Activated naive CD4-positive, alpha-beta T cell treated with anti-CD3 and anti-CD28 coated beads, Interleukin-2, amount 10 ng/mL, durations not matched to agents 7 days and 5 days (primary cell): ENCODE results near the gene MCF2L2.

Experiments
- CTCF ChIA-PET: fragments of 350-600 bp; sonication (Branson Sonifier 250); formaldehyde crosslinking; loops from one replicate; lab custom pipeline; 2021; ENCODE audit warnings: antibody characterized with exemption; lab: Charles Lee
- DNase-seq: peaks from one replicate; pipeline ENCODE4 v3.0.0-alpha.2; 2020
- H3K27ac Mint-ChIP-seq: one replicate; pipeline ENCODE4 v1.8.0; 2021; ENCODE audit warnings: mild to moderate bottlenecking, moderate library complexity, mixed read lengths
- H3K27me3 Mint-ChIP-seq: one replicate; pipeline ENCODE4 v1.8.0; 2021; ENCODE audit warnings: mild to moderate bottlenecking, mixed read lengths
- H3K36me3 Mint-ChIP-seq: one replicate; pipeline ENCODE4 v1.8.0; 2021; ENCODE audit warnings: mixed read lengths
- H3K4me1 Mint-ChIP-seq: one replicate; pipeline ENCODE4 v1.8.0; 2021; ENCODE audit warnings: mixed read lengths
- H3K4me3 Mint-ChIP-seq: one replicate; pipeline ENCODE4 v1.8.0; 2021; ENCODE audit warnings: mild to moderate bottlenecking, moderate library complexity, mixed read lengths
- H3K9me3 Mint-ChIP-seq: one replicate; pipeline ENCODE4 v1.8.0; 2021; ENCODE audit warnings: mixed read lengths

The MCF2L2 gene

DNA sequence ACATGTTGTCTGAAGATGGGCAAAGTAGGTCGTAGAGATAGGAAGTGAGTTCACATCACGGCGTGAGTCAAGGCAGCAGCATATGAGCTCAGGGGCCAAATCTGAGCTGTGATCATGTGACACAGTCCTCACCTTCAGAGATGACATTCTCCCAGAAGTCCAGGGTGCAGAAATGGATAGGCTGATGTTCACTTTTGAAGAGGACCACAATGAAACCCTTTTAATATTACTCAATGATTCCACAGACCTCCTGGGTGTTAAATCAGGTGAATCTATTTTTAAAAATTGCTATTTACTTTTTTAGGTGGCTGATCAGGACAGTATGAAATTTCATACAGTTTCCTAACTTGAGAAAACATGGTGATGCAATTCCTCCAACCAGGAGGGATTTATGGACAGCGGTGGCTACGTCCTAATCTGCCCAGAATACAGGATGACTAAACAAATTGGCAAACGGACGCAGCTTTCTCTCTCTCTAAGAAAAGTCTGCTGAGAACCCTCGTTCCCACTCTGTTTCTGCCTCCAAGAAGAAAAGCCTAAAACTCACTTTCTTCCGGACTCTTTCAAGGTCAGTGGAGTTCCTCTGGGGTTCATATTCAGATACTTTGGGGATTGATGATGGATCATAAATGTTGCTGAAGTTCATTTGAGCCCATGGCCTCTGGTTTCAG lies 141.0 kb downstream of the MCF2L2 start:
- CTCF ChIA-PET, result no interaction called here

DNA sequence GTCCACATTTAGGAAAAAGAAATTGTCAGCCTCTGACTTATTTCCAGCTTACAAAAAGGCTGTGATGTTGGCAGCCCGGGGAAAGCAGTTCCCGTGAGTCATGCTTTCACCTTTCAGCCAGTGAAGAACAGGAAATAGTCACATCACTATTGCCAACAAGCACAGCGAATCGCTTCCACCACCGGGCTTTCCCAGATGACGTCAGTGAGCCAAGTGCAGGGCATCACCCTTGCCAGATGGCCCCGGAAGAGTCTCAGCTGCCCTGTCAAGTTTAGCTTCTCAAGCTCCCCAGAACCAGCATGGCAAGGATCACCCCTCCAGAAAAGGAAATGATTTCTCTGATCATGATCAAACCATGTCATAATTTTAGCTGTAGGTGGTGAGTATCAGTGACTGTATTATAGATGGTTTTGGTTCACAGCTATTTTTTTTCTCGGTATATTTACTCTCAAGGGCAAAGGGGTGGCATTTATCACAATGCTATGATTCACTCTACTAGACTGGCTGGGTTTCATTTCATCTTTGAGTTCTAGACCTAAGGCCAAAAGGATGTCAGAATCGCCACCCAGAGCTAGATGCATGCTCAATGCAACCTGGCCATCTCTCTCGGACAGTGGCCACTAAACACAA lies 142.5 kb downstream of the MCF2L2 start:
- CTCF ChIA-PET, result interaction anchor here (0.6 to 1.1 kb wide), 2 partner anchors 107 to 163 kb away, joined by 3 to 4 read pairs; no protein-coding TSS in a partner anchor

More for the DNA sequence above, 141.0 kb downstream of the MCF2L2 start:
- Mint-ChIP-seq H3K36me3 (no peaks in the 10 kb centered on the region), H3K4me1 (peaks cover 25% of the 10 kb centered on the region), H3K9me3 (no peaks in the 10 kb centered on the region), H3K4me3 (no peak overlapping the region), H3K27me3 (no peaks in the 10 kb centered on the region), H3K27ac (no peak overlapping the region)
- DNase-seq, result no peak

DNA sequence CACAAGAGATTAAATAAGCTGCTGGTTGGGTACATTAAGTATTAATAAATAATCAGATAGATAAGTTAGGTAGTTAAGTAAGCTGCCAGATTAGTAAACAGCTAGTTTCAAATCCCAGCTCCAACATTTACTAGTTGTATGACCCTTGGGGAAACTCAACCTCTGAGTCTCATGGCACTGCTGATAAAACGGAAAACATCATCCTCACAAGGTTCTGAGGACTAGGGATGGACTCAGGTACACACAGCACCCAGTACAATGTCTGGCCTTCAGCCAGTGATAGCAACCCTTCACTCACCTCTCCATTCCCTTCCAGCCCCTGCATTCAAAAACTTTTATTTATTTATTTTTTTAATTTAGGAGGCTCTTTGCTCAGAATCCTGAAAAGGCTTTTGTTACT lies 143.1 kb downstream of the MCF2L2 start:
- no peaks in the 10 kb centered on the region for H3K27me3 Mint-ChIP-seq
- DNase-seq, result no peak
- H3K36me3 Mint-ChIP-seq, result no peaks in the 10 kb centered on the region
- H3K4me3 Mint-ChIP-seq, result no peak overlapping the region
- H3K9me3 Mint-ChIP-seq, result no peaks in the 10 kb centered on the region
- peak overlapping the region; percentile 84 for H3K27ac Mint-ChIP-seq
- CTCF ChIA-PET, result interaction anchor here (0.6 to 1.1 kb wide), 2 partner anchors 107 to 162 kb away, joined by 3 to 4 read pairs; no protein-coding TSS in a partner anchor
- peaks cover 25% of the 10 kb centered on the region for H3K4me1 Mint-ChIP-seq

More for the DNA sequence above, 142.5 kb downstream of the MCF2L2 start:
- peak; percentile 92 for DNase-seq
- H3K9me3 Mint-ChIP-seq, result no peaks in the 10 kb centered on the region
- no peaks in the 10 kb centered on the region for H3K36me3 Mint-ChIP-seq
- peaks cover 25% of the 10 kb centered on the region for H3K4me1 Mint-ChIP-seq
- no peaks in the 10 kb centered on the region for H3K27me3 Mint-ChIP-seq
- H3K27ac Mint-ChIP-seq, result peak overlapping the region; percentile 84
- H3K4me3 Mint-ChIP-seq, result peak overlapping the region; percentile 39

DNA sequence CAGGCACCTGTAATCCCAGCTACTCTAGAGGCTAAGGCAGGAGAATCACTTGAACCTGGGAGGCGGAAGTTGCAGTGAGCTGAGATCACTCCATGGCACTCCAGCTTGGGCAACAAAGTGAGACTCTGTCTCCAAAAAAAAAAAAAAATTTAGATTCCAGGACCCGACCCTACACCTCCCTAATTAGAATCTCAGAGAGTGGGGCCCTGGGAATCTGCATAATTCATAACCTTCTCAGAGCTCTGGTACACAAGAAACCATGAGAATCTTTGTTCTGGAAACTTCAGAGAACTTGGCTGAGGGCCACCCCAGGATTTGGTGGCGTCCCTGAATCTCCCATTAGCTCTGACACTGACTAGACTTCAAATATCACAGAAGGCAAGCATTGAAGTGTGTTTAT lies 143.8 kb downstream of the MCF2L2 start:
- Mint-ChIP-seq H3K27ac (no peak overlapping the region), H3K27me3 (no peaks in the 10 kb centered on the region), H3K4me1 (peaks cover 25% of the 10 kb centered on the region), H3K4me3 (no peak overlapping the region), H3K36me3 (no peaks in the 10 kb centered on the region), H3K9me3 (no peaks in the 10 kb centered on the region)
- CTCF ChIA-PET, result no interaction called here
- no peak for DNase-seq

DNA sequence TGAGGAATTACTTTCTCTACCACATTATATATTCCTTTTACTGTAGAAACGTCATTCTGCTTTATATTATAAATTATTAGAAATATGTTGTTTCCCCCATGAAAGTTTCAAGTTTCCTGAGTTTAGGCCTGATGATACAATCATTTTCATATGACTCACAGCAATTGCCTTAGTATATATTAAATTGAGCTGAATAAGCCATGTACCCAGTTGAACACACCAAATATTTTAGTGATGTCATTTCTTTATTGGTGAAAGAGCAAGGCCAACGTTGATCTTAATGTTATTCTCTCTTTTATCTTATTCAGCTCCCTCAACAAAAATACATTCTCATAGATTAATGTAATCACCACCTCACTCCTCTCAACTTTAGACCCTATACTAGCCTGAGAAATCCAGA lies 144.5 kb downstream of the MCF2L2 start:
- no peak for DNase-seq
- no peak overlapping the region for H3K27ac Mint-ChIP-seq
- no peaks in the 10 kb centered on the region for H3K36me3 Mint-ChIP-seq
- CTCF ChIA-PET, result no interaction called here
- H3K4me3 Mint-ChIP-seq, result no peak overlapping the region
- no peaks in the 10 kb centered on the region for H3K9me3 Mint-ChIP-seq
- H3K4me1 Mint-ChIP-seq, result peaks cover 25% of the 10 kb centered on the region
- no peaks in the 10 kb centered on the region for H3K27me3 Mint-ChIP-seq

DNA sequence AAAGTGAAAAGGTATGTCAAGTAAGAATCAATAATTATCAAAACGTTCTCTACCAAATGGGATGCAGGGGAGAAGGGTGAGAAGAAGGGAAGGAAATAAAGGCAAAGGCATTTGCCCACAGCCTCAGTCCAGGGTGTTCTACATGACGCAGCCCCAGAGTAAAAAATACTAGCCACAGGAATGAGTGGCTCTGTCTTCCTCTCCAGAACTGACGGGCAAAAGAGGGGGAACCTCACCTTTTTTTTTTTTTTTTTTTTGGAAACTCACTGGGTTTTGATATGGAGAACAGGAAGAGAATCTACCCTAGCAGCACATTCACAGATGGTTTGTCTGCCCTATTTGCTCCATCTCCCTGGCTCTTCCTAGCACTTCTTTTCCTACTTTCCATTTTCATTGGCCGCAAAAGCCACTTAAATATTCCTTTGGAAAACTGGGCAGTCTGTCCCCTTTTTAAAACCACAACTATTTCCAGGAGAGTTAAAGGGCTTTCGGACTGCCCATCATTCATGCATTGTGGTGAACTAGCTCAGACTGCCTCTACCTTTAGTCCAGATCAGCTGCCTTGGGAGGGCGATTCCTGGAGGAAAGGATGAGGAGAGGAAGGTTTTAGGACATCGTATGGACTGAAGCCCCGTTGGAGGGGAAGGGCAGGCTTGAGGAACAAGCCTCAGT lies 147.2 kb downstream of the MCF2L2 start:
- no peak for DNase-seq

DNA sequence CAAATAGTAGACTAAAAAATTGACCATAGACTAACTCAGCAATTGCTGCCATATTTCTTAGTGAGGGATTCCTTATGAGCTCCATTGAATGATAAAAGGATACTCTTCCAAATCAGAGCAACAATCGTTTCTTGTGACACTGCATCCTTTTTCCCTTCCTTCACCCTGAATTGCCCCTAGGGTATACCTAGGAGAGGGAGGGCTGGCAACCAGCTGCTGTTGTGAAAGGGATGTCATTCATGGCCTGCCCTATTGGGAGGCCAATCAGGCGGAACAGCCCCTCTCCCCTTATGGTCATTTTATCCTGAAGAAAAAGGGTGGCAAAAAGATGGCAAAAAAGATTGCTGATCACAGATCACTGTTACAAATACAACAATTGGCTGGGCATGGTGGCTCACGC lies 149.0 kb downstream of the MCF2L2 start:
- Mint-ChIP-seq H3K36me3 (no peaks in the 10 kb centered on the region), H3K4me3 (no peak overlapping the region), H3K27me3 (no peaks in the 10 kb centered on the region), H3K9me3 (no peaks in the 10 kb centered on the region), H3K4me1 (peaks cover 4% of the 10 kb centered on the region), H3K27ac (no peak overlapping the region)
- CTCF ChIA-PET, result no interaction called here
- DNase-seq, result no peak

More for the DNA sequence above, 147.2 kb downstream of the MCF2L2 start:
- CTCF ChIA-PET, result no interaction called here
- Mint-ChIP-seq H3K9me3 (no peaks in the 10 kb centered on the region), H3K27me3 (no peaks in the 10 kb centered on the region), H3K36me3 (no peaks in the 10 kb centered on the region), H3K4me3 (no peak overlapping the region), H3K27ac (no peak overlapping the region), H3K4me1 (peaks cover 20% of the 10 kb centered on the region)

DNA sequence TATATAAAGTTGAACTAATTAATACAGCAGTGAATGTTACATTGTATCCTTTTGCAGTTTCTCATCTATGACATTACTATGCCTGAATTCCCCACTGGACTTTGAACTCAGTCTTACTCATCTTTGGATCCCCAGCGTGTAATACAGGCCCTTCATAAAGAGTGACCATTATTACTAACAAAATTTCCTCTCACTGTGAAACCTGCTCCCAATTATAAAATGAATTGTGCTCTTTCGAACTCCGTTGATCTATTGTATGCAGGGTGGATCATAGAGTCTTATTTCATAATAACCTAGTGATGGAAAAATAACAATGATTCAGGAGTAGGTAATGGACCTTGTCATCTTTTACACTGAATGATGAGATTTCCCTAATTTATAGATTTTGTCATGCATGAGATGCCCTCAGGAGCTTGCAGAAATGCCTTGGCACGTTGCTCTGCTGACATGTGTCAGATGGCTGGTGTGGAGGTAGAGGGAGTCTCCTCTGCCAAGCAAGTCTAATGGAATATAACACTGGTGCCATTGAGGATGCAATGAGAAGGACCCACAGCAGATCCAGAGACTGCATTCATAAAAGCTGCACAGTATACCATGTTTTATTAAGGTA lies 149.8 kb downstream of the MCF2L2 start:
- DNase-seq, result no peak
- Mint-ChIP-seq H3K9me3 (no peaks in the 10 kb centered on the region), H3K27ac (no peak overlapping the region), H3K36me3 (no peaks in the 10 kb centered on the region), H3K4me3 (no peak overlapping the region), H3K27me3 (no peaks in the 10 kb centered on the region), H3K4me1 (no peaks in the 10 kb centered on the region)
- CTCF ChIA-PET, result no interaction called here

DNA sequence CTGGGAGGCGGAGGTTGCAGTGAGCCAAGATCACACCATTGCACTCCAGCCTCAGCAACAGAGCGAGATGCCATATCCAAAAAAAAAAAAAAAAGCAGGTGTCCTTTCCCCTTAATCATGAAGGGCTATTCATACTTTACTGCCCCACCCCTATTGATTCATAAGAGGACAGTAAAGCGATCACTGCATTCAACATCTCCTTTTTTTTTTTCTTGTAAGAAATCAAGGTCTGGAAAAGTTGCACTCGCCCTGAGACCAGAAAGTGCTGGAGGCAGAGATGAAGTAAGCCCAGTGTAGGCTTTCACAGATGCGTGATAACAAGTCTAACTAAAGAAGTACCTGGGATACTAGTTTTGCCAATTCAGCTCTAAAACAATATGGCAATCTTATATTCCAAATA lies 151.2 kb downstream of the MCF2L2 start:
- Mint-ChIP-seq H3K27ac (no peak overlapping the region), H3K9me3 (no peaks in the 10 kb centered on the region), H3K4me3 (no peak overlapping the region), H3K4me1 (peaks cover 3% of the 10 kb centered on the region), H3K36me3 (no peaks in the 10 kb centered on the region), H3K27me3 (no peaks in the 10 kb centered on the region)
- DNase-seq, result no peak
- CTCF ChIA-PET, result no interaction called here

DNA sequence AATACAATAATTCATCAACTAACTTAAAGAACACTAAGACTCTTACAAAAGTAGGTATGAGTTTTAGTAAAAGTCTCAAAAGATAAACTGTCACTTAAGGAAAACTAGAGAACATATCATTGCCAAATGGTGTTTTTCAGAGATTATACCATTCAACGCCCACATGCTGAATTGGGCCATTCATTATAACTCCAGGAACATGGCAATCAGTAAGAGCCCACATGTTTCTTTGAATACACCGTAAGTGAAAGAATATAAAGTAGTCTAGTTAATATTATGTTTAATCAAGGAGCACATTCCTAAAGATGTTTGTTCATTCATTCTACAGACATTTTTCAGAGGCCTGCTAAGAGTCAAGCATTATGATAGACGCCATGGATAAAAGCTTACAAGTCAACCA lies 152.5 kb downstream of the MCF2L2 start:
- Mint-ChIP-seq H3K36me3 (no peaks in the 10 kb centered on the region), H3K4me3 (no peak overlapping the region), H3K27me3 (no peaks in the 10 kb centered on the region), H3K4me1 (peaks cover 3% of the 10 kb centered on the region), H3K27ac (no peak overlapping the region), H3K9me3 (no peaks in the 10 kb centered on the region)
- no peak for DNase-seq
- CTCF ChIA-PET, result interaction anchor here (1.5 kb wide), 1 partner anchor 107 kb away, joined by 4 read pairs; no protein-coding TSS in a partner anchor

DNA sequence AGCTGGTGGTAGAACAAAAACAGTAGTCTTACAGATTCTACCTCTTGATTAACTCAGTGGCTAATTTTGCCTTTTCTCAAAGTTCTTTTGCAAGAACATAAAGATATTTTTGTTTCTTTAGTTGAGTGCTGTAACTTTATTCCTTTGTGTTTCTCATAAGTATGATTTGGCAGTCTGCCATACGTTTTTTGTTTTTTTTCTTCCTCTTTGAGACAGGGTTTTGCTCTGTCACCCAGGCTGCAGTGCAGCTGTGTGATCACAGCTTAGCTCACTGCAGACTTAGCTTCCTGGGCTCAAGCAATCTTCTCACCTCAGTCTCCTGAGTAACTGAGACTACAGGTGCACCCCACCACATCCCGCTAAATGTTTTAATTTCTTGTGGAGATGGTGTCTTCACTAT lies 153.0 kb downstream of the MCF2L2 start:
- peaks cover 3% of the 10 kb centered on the region for H3K4me1 Mint-ChIP-seq
- CTCF ChIA-PET, result interaction anchor here (0.8 to 1.5 kb wide), 2 partner anchors 10 to 107 kb away, joined by 3 to 4 read pairs; no protein-coding TSS in a partner anchor
- no peaks in the 10 kb centered on the region for H3K9me3 Mint-ChIP-seq
- no peak overlapping the region for H3K4me3 Mint-ChIP-seq
- H3K27ac Mint-ChIP-seq, result no peak overlapping the region
- H3K27me3 Mint-ChIP-seq, result no peaks in the 10 kb centered on the region
- H3K36me3 Mint-ChIP-seq, result no peaks in the 10 kb centered on the region
- no peak for DNase-seq

DNA sequence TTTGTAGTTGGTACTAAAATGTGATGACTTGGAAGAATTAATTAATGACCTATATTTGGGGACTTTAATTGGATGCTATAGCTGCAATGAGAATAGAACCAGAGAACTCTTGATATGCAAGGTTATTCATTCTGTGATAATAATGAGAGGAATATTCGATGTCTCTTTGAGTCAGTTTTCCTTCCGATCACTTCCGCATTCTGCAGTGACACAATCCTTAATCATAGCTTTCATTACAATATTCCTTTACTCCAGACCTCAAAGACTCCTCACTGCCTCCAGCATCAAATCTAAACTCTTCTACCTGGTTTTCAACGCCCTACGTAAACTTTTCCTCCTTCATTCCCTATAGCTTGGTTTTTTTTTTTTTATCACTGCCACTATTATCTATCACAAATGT lies 153.8 kb downstream of the MCF2L2 start:
- CTCF ChIA-PET, result interaction anchor here (1.5 kb wide), 1 partner anchor 108 kb away, joined by 4 read pairs; no protein-coding TSS in a partner anchor
- no peak overlapping the region for H3K27ac Mint-ChIP-seq
- H3K4me1 Mint-ChIP-seq, result peaks cover 3% of the 10 kb centered on the region
- no peak for DNase-seq
- no peak overlapping the region for H3K4me3 Mint-ChIP-seq
- H3K36me3 Mint-ChIP-seq, result no peaks in the 10 kb centered on the region
- no peaks in the 10 kb centered on the region for H3K27me3 Mint-ChIP-seq
- no peaks in the 10 kb centered on the region for H3K9me3 Mint-ChIP-seq

DNA sequence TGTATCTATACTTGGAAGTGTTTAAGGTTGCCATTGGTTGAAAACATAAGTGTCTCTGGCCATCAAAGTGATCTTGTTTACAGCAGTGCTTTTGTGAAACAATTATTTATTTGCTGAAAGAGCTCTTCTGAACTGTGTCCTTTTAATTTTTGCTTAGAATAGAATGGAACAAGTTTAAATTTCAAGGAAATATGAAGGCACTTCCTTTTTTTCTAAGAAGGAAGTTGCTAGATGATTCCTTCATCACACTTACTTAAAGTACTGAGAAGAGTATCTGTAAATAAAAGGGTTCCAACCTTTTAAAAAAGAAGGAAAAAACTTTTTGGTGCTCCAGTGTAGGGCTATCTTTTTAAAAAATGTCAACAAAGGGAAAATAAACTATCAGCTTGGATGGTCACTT lies 155.6 kb downstream of the MCF2L2 start:
- H3K27me3 Mint-ChIP-seq, result no peaks in the 10 kb centered on the region
- CTCF ChIA-PET, result no interaction called here
- H3K9me3 Mint-ChIP-seq, result no peaks in the 10 kb centered on the region
- no peaks in the 10 kb centered on the region for H3K36me3 Mint-ChIP-seq
- peaks cover 3% of the 10 kb centered on the region for H3K4me1 Mint-ChIP-seq
- no peak overlapping the region for H3K4me3 Mint-ChIP-seq
- H3K27ac Mint-ChIP-seq, result no peak overlapping the region
- DNase-seq, result no peak

DNA sequence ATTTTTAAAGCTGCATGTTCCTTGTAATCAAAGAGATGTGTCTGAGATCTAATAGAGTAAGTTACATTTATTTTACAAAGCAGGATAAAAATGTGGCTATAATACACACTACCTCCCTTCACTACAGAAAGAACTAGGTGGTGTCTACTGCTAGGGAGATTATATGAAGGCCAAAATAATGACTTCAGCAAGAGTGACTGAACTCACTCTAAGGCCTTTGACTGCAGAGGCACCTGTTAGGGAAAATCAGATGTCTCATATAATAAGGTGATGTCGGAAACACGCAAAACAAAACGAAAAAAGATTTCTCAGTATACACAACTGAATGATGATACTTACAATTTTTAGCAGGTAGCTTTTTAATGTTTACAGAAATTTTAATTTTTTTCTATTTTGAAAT lies 156.3 kb downstream of the MCF2L2 start:
- Mint-ChIP-seq H3K4me1 (peaks cover 3% of the 10 kb centered on the region), H3K36me3 (no peaks in the 10 kb centered on the region), H3K9me3 (no peaks in the 10 kb centered on the region), H3K4me3 (no peak overlapping the region), H3K27me3 (no peaks in the 10 kb centered on the region), H3K27ac (no peak overlapping the region)
- DNase-seq, result no peak
- CTCF ChIA-PET, result no interaction called here
